Astrocyte of the cerebellum (primary cell): Measurements from ENCODE around the gene KRTAP4-8.
"Not testable (repeated sequence)": the region's sequence is repeated elsewhere in the genome, so short reads cannot be mapped to it uniquely, and the experiment has no call there.

ENCODE experiments used
- DNase-seq: peaks from one replicate; pipeline ENCODE4 v3.0.0-alpha.2; 2011; ENCODE audit warnings: low read depth
- H3K4me3 ChIP-seq: 2 replicates; pipeline ENCODE4 v1.5.1; 2011; ENCODE audit warnings: mild to moderate bottlenecking, low read depth, low read length, moderate library complexity
- in situ Hi-C: cut with HindIII; loops from 2 replicates; pipeline ENCODE4 v1.10.0; 2017; ENCODE audit warnings: low sequenced_read_pairs
- TF ChIP-seq, protein P1 (sequence below): IDR thresholded peaks from 2 replicates; pipeline ENCODE4 v1.5.1; 2012; ENCODE audit warnings: low read length, low read depth, moderate library complexity, mild to moderate bottlenecking; ENCODE audit errors: missing control alignments

The KRTAP4-8 gene

DNA sequence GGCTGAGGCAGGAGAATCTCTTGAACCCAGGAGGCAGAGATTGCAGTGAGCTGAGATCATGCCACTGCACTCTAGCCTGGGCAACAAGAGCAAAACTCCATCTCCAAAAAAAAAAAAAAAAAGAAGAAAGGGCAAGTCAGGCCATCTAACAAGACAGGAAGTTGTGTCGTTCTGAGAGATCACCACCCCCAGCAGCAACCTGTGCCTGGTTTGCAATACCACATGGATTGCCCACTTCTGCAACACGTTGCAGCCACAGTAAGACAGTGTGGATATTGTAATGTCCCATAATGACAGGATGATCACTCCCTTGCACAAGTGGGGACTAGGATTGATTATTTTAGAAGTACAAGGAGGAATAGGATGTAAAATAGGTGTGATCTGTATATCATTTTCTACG lies 28.9 kb downstream of the KRTAP4-8 start:
- TF ChIP-seq, protein P1, sequence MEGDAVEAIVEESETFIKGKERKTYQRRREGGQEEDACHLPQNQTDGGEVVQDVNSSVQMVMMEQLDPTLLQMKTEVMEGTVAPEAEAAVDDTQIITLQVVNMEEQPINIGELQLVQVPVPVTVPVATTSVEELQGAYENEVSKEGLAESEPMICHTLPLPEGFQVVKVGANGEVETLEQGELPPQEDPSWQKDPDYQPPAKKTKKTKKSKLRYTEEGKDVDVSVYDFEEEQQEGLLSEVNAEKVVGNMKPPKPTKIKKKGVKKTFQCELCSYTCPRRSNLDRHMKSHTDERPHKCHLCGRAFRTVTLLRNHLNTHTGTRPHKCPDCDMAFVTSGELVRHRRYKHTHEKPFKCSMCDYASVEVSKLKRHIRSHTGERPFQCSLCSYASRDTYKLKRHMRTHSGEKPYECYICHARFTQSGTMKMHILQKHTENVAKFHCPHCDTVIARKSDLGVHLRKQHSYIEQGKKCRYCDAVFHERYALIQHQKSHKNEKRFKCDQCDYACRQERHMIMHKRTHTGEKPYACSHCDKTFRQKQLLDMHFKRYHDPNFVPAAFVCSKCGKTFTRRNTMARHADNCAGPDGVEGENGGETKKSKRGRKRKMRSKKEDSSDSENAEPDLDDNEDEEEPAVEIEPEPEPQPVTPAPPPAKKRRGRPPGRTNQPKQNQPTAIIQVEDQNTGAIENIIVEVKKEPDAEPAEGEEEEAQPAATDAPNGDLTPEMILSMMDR: no peak
- H3K4me3 ChIP-seq: no peak overlapping the region
- no peak for DNase-seq
- in situ Hi-C loops: no loop called here

DNA sequence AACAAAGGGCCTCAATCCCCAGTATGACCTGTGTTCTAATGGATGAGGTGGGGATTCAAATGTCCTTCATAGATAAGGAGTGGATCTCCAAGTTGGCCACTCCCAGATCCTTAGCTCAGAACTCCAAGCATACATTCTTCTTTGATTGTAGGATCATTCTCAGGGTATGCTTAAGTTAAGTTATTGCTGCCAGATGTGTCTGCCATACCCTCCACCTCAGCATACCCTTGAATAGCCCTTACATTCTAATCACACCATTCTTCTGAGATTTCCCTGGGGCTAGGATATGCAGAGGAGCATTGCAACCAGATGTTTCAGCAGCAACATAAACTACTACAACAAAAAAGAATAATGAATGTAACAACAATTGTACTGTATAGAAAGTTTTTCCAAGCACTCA lies 30.7 kb downstream of the KRTAP4-8 start:
- in situ Hi-C loops: no loop called here
- H3K4me3 ChIP-seq: no peak overlapping the region
- no peak for DNase-seq
- TF ChIP-seq, protein P1: no peak

DNA sequence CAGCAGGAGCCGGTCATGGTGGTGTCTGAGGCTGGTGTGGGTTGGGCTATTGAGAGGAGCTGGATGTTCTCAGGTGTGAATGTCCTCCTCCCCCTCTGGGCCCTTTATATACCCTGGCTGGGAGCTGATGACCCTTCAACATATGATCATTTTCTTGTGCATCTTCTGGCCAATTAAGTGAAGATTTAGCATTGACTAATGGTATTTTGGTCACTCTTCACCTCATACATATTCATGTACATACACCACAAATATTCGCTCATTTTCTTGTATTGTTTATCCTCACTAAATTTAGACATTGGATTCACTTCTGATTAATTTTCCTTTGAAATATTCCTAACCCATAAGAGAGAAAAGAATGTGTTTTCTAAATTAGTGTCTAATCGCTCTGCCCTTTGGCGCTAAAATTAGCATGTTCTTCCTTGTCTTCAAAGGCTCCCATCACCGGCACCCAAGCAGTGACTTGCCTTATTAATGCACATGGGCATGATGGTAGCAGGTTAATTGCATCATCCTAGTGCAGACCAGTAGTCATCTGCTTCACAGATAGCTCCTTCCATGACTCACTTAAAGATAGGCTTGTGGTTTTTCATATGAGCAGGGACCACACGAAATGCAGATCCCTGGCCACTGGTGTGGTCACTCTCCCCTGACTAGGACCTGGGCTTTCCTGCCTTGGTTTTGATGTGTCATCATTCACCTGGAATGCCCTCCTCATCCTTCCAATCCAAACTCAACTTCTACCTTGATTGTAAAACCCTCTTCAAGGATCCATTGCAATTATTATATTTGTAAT lies 31.9 kb downstream of the KRTAP4-8 start, which contains the start of gene KRTAP2-4:
KRTAP2-4 (minus strand) TSS at position 51 of the 796 bp plus-strand sequence; CDS start at position 17, 34 bp downstream.
- in situ Hi-C loops: no loop called here
- TF ChIP-seq, protein P1: no peak
- no peak for DNase-seq

DNA sequence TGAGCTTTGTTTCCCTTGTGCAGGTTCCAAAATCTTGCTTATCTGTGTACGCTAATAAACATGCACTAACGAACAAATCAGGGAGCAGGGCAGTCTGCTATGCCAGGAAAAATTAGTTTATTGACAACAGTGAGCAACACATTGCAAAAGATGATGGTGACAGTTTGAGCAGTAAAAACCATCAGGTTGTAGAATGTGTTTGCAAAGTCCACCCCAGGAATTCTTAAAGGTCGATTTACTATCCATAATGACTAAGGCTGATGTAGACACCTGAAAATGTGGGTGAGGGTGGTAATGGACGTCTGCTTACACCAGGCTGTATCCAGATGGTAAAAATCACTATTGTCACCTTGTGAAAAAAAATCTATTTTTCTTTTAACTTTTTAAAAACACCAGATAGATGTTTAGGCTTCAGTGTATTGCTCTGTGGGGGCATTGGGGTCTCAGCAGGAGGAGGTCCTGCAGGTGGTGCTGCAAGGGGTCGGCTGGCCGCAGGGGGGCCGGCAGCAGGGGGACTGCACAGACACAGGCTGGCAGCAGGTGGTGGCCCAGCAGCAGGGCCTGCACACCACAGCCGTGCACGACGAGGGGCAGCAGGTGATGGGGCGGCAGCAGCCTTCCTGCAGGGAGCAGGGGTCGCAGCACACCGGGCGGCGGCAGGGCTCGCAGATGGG lies 32.8 kb downstream of the KRTAP4-8 start:
- H3K4me3 ChIP-seq: not testable (repeated sequence)

More for the DNA sequence above, 31.9 kb downstream of the KRTAP4-8 start, which contains the start of gene KRTAP2-4:
- H3K4me3 ChIP-seq: no peak within 1 kb of the TSS

DNA sequence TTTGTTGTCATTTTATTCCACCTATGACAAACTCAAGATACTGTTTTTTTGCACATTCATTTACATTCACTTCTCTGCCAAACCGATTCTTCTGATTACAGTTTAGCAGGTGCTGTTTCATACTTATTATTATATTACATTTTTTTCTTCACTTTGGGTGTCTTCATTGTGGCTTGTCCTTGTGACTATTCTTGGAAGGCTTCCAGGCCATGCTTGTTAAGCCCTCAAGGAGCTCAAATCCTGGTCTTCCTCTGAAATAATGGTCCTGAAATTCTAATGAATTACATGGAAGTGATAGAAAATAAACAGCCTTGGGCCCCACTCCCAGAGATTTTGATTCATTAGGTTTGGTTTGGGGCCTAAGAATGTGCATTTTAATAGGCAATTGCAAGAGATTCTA lies 33.6 kb downstream of the KRTAP4-8 start:
- no peak for DNase-seq
- H3K4me3 ChIP-seq: no peak overlapping the region
- TF ChIP-seq, protein P1: no peak
- in situ Hi-C loops: no loop called here

More for the DNA sequence above, 32.8 kb downstream of the KRTAP4-8 start:
- in situ Hi-C loops, DNase-seq: not testable (repeated sequence)

DNA sequence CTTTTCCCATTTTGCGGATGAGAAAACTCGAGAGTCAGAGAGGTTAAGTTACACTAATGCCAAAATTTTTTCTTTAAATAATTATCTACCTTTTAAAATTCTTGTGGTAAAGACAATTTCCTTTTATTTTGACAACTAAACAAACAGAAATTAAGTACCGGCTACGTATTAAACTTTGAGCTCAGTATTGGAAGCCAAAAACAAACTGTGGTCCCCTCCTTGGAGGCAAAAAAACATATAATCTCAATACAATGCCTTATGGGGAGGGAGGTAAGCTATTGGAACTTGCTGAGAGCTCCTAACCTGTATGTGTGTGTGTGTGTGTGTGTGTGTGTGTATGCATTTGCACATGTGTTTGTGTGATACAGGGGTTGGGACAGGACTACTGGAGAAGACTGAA lies 34.5 kb downstream of the KRTAP4-8 start:
- TF ChIP-seq, protein P1: no peak
- no peak for DNase-seq
- in situ Hi-C loops: no loop called here
- no peak overlapping the region for H3K4me3 ChIP-seq

DNA sequence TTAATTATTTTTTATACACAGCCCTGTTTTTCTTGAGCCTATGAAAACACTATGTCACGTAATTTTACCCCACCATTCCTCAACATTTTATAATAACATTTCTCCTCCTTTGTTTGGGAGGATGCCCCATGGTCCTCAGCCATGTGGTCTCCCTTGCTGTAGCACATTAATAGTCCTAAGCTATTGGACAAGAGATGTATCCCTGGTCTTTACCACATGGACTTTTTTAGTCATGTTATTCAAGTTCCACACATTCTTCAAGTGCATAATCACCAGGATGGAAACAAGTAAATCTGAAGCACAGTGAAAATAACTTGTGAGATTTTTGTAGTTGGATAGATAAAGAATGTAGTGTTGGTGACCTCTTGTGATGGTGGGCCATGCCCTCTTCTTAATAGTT lies 36.0 kb downstream of the KRTAP4-8 start:
- in situ Hi-C loops: no loop called here
- peak; percentile 79 for DNase-seq
- no peak overlapping the region for H3K4me3 ChIP-seq
- TF ChIP-seq, protein P1: no peak
